Stomach (tissue), 9 donors: ENCODE results near the gene MBP. TPM values are rescaled to one million over a fixed set of nuclear protein-coding genes. Genes with fewer than 3 reads are reported as not detected.
"Not testable (repeated sequence)": the region's sequence is repeated elsewhere in the genome, so short reads cannot be mapped to it uniquely, and the experiment has no call there.

Experiments used
- DNase-seq, 2 donors: peaks; one replicate each; pipeline versions ENCODE4 v3.0.0 to v3.0.0-alpha.2; 2013 to 2019
- H3K27ac ChIP-seq, 5 donors: fragments of 200-600 bp in 4 of 5; sonication (generic) in 4 of 5; one replicate each; pipeline ENCODE4 v1.5.1; 2013 to 2019; ENCODE audit warnings: mild to moderate bottlenecking in 1 of 5, moderate library complexity in 1 of 5
- H3K27me3 ChIP-seq, 3 donors: fragments of 200-600 bp; sonication (generic); one replicate each; pipeline ENCODE4 v1.5.1; 2017 to 2019; ENCODE audit warnings: mixed run types in 1 of 3
- H3K36me3 ChIP-seq, 4 donors: fragments of 200-600 bp; sonication (generic); 1 replicate in 3 of 4; 2 replicates in 1 of 4; pipeline ENCODE4 v1.5.1; 2016 to 2019
- H3K4me1 ChIP-seq, 4 donors: fragments of 200-600 bp; sonication (generic); one replicate each; pipeline ENCODE4 v1.5.1; 2016 to 2019
- H3K4me3 ChIP-seq, 4 donors: fragments of 200-600 bp; sonication (generic) in 3 of 4; one replicate each; pipeline ENCODE4 v1.5.1; 2016 to 2019; ENCODE audit warnings: mild to moderate bottlenecking in 1 of 4
- H3K9me3 ChIP-seq, 4 donors: fragments of 200-600 bp; sonication (generic); one replicate each; pipeline ENCODE4 v1.5.1; 2016 to 2019
- CTCF ChIP-seq, 7 experiments: fragments of 450-650 bp in 4 of 7; fragments of 200-600 bp in 3 of 7; sonication (generic) in 3 of 7; IDR thresholded peaks; one replicate each; pipeline ENCODE4 v1.5.1; 2016 to 2019; ENCODE audit warnings: antibody characterized with exemption in 7 of 7, control low read depth in 2 of 7, mild to moderate bottlenecking in 1 of 7
- EP300 ChIP-seq: sonication (generic); formaldehyde crosslinking; IDR thresholded peaks from one replicate; pipeline ENCODE4 v1.6.1; 2017; ENCODE audit warnings: antibody characterized with exemption
- POLR2A ChIP-seq, 4 donors: fragments of 450-650 bp; IDR thresholded peaks; one replicate each; pipeline ENCODE4 v1.6.1; 2016; ENCODE audit warnings: antibody characterized with exemption in 4 of 4, control low read depth in 2 of 4, mild to moderate bottlenecking in 1 of 4, moderate library complexity in 1 of 4
- POLR2AphosphoS5 ChIP-seq, 3 donors: sonication (generic); formaldehyde crosslinking; IDR thresholded peaks; one replicate each; pipeline ENCODE4 v1.6.1; 2016; ENCODE audit warnings: antibody characterized with exemption in 3 of 3
- WGBS, 5 donors: extraction: QIAGEN DNeasy Blood & Tissue Kit in 3 of 5; methylation state at CpG; one replicate each; pipeline versions ENCODE4 v1.1.5 to v1.1.7; 2013 to 2018; 5-methylcytosine and 5-hydroxymethylcytosine counted together
- intact Hi-C: fragments of 100-400 bp; cut with DNase I; formaldehyde crosslinking; loops from one replicate; pipeline ENCODE4 v1.15.1; 2023; ENCODE audit warnings: low total_unique reads
- polyA plus RNA-seq, 3 donors: library from polyadenylated mRNA; stranded (reverse); fragments of 200-250 nt; gene quantifications; one replicate each; pipeline ENCODE4 v1.2.3, GENCODE V29; 2013
- total RNA-seq, 5 donors: library from RNA; depleted of rRNA; stranded (reverse); fragments of >200 nt; gene quantifications; one replicate each; pipeline versions ENCODE4 v1.1.0 to v1.2.3, GENCODE V29; 2014 to 2016
- donor health status: healthy with polysubstance abuse.
- donor health status: Bipolar disorder and iron deficiency.
- donor health status: healthy.

MBP gene
- total and polyA plus RNA-seq, 8 donors = 7.9 to 407 (median 33.3) TPM

GRCh38 chr18:76951456-76952247 is 180.9 kb downstream of the MBP start:
- no peak for DNase-seq
- Histone ChIP-seq H3K27me3 (no peaks in the 10 kb centered on the region), H3K27ac (peak overlapping the region; percentile 34 to 88 (median 82)), H3K9me3 (no peaks in the 10 kb centered on the region), H3K4me3 (no peak overlapping the region), H3K36me3 (peaks cover 0 to 59% (median 42%) of the 10 kb centered on the region in 4 donors), H3K4me1 (peaks cover 34 to 59% (median 50%) of the 10 kb centered on the region in 4 donors)
- 71 to 81% (median 80%) methylated on average over 12 of the region's 12 CpGs for WGBS, 5 donors
- TF ChIP-seq EP300 (no peak), POLR2AphosphoS5 (IDR thresholded peaks at IDR 0.05) (peak in 2 of 3 donors; percentile 14 to 15)
- intact Hi-C loops = no loop called here

- intact Hi-C loops = no loop called here
- TF ChIP-seq CTCF (IDR thresholded peaks at IDR 0.05) (no peak), EP300 (no peak), POLR2A (IDR thresholded peaks at IDR 0.05) (no peak), POLR2AphosphoS5 (IDR thresholded peaks at IDR 0.05) (no peak)
- DNase-seq = no peak
- H3K4me1 ChIP-seq = peaks cover 18 to 31% (median 23%) of the 10 kb centered on the region in 4 donors
- H3K4me3 ChIP-seq = no peak overlapping the region
- 88 to 91% (median 89%) methylated on average over 6 to 8 of the region's 8 CpGs for WGBS, 5 donors
- H3K9me3 ChIP-seq = no peaks in the 10 kb centered on the region
- H3K27ac ChIP-seq = no peak overlapping the region
- H3K27me3 ChIP-seq = no peaks in the 10 kb centered on the region
- H3K36me3 ChIP-seq = peaks cover 0 to 58% (median 35%) of the 10 kb centered on the region in 4 donors
Observed at GRCh38 chr18:76948345-76948744, 184.2 kb downstream of the MBP start.

- DNase-seq, H3K27me3 ChIP-seq, H3K4me1 ChIP-seq, H3K4me3 ChIP-seq, H3K9me3 ChIP-seq, intact Hi-C loops: not testable (repeated sequence)
- peaks cover 7 to 55% (median 41%) of the 10 kb centered on the region in 4 donors for H3K36me3 ChIP-seq
- H3K27ac ChIP-seq = peak overlapping the region in 1 of 5 donors; percentile 31
- WGBS, 5 donors = 43 to 68% (median 59%) methylated on average over 8 of the region's 8 CpGs
Observed at GRCh38 chr18:76944346-76944745, 188.2 kb downstream of the MBP start.

- Histone ChIP-seq H3K27ac (peak overlapping the region in 3 of 5 donors; percentile 6 to 39 (median 31)), H3K36me3 (peaks cover 11 to 57% (median 44%) of the 10 kb centered on the region in 4 donors), H3K4me3 (no peak overlapping the region), H3K4me1 (peaks cover 0 to 8% (median 2%) of the 10 kb centered on the region in 4 donors), H3K9me3 (no peaks in the 10 kb centered on the region), H3K27me3 (no peaks in the 10 kb centered on the region)
- intact Hi-C loops = no loop called here
- 52 to 69% (median 64%) methylated on average over 6 of the region's 6 CpGs for WGBS, 5 donors
- TF ChIP-seq POLR2A (IDR thresholded peaks at IDR 0.05) (no peak), POLR2AphosphoS5 (IDR thresholded peaks at IDR 0.05) (peak in 1 of 3 donors; percentile 34), CTCF (IDR thresholded peaks at IDR 0.05) (no peak), EP300 (no peak)
- peak in 1 of 2 donors; percentile 58 for DNase-seq
Observed at GRCh38 chr18:76943542-76944339, 188.8 kb downstream of the MBP start.

- no peak for DNase-seq
Observed at GRCh38 chr18:76941284-76941683, 191.3 kb downstream of the MBP start.

More at GRCh38 chr18:76941284-76941683, 191.3 kb downstream of the MBP start:
- Histone ChIP-seq H3K27ac (no peak overlapping the region), H3K9me3 (no peaks in the 10 kb centered on the region), H3K27me3 (no peaks in the 10 kb centered on the region), H3K36me3 (peaks cover 27 to 58% (median 47%) of the 10 kb centered on the region in 4 donors), H3K4me3 (no peak overlapping the region), H3K4me1 (peaks cover 0 to 8% (median 2%) of the 10 kb centered on the region in 4 donors)
- intact Hi-C loops = no loop called here
- TF ChIP-seq POLR2AphosphoS5 (IDR thresholded peaks at IDR 0.05) = no peak
- TF ChIP-seq EP300 = no peak
- TF ChIP-seq CTCF (IDR thresholded peaks at IDR 0.05) = no peak
- TF ChIP-seq POLR2A (IDR thresholded peaks at IDR 0.05) = no peak
- 48 to 74% (median 66%) methylated on average over 9 of the region's 9 CpGs for WGBS, 5 donors
